LNCaP clone FGC (cell line): ENCODE measurements around the gene SELENBP1.

Source experiments
- DNase-seq: peaks from one replicate; pipeline ENCODE4 v3.0.0-alpha.2; 2011; ENCODE audit warnings: low read depth
- H3K4me3 ChIP-seq: 2 replicates; pipeline ENCODE4 v1.5.1; 2011; ENCODE audit warnings: mild to moderate bottlenecking, low read depth, low read length, control low read depth
- TF ChIP-seq, protein P1 (sequence below): IDR thresholded peaks from 2 replicates; pipeline ENCODE4 v1.5.1; 2012; ENCODE audit warnings: mild to moderate bottlenecking; ENCODE audit not compliant: control insufficient read depth, insufficient read depth; ENCODE audit errors: extremely low read depth

Gene SELENBP1

DNA sequence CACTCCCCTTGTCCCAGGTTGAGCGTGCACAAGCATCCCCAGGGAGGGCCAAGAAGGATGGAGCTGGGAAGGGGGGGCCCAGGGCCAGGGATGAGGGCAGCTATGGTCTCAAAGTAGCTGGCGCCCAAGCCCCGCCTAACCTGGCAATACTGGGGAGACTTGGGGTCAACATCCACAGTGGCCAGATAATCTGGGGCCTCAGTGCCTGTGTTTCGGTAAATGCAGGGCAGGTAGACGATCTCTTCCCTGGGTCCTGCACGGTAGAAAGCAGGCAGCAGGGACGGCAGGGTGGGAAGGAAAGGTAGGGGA is 3.2 kb downstream of the SELENBP1 start:
- TF ChIP-seq, protein P1, sequence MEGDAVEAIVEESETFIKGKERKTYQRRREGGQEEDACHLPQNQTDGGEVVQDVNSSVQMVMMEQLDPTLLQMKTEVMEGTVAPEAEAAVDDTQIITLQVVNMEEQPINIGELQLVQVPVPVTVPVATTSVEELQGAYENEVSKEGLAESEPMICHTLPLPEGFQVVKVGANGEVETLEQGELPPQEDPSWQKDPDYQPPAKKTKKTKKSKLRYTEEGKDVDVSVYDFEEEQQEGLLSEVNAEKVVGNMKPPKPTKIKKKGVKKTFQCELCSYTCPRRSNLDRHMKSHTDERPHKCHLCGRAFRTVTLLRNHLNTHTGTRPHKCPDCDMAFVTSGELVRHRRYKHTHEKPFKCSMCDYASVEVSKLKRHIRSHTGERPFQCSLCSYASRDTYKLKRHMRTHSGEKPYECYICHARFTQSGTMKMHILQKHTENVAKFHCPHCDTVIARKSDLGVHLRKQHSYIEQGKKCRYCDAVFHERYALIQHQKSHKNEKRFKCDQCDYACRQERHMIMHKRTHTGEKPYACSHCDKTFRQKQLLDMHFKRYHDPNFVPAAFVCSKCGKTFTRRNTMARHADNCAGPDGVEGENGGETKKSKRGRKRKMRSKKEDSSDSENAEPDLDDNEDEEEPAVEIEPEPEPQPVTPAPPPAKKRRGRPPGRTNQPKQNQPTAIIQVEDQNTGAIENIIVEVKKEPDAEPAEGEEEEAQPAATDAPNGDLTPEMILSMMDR = no peak
- DNase-seq = no peak

DNA sequence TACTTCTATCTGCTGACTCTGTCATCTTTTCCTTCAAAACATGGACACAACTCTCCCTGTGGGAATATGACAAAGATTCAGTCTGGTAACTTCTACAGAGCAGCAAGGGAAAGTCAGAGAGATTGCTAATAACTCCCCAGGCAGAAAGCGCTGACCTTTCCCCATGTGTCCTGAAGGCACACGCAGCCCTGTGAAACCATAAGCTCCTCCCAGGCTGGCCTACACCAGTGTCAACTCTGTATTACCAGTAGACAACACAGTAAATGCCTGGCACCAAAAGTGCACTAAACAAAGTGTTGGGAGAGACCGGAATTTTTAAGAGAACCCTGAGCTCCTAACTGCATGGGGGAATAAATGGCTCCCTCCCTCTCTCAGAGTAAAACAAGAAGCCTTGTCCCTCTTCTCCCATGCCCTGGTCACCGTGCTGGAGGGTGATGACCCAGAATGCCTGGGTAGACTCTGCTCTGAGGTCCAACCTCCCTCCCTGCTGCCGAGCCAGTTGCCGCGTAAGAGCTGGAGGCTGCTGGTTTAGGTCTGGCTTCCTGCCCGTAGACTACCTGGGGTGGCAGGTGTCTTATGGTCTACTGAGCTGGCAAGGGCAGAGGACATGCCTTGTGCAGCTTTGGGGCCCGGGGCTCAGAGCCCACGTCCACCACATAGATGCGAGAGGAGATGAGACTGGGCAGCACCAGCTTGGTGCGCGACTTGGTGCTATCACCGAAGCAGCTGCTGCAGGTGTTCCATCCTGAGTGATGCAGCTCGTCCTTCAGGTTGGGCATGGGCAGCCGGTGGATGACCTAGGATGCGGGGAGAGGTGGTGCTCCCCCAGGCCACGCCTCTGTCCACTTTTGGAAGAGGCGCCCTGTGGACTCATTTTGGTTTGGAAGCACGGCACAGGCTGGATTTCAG is 3.9 kb downstream of the SELENBP1 start:
- no peak for DNase-seq
- no peak overlapping the region for H3K4me3 ChIP-seq
- TF ChIP-seq, protein P1 = no peak

More for the DNA sequence above, 3.2 kb downstream of the SELENBP1 start:
- H3K4me3 ChIP-seq = no peak overlapping the region

DNA sequence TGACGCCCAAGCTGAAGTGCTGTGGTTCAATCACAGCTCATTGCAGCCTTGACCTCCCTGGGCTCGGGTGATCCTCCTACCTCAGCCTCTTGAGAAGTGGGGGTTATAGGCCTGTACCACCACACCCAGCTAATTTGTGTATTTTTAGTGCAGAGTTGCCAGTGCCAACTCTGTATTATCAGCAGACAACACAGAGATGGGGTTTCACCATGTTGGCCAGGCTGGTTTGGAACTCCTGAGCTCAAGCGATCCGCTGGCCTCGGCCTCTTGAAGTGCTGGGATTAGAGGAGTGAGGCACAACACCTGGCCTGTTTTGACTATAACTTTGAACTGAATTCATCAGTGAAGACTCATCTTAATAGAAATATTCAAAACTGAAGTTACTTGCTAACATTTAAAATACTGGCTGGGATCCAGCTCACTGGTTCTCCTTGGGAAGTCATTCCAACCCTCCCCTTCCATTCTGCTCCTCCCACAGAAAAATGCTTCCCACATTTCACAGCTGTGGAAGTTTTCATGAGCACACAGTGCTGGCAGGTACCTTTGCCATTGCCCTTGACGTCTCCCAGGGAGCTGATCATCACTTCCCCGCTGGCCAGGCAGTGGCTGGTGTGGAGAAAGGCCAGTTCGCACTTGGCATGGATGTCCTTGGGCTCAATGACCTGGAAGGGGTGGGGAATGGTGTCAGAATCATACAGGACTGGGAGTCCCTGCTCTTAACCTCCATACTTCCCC is 4.7 kb downstream of the SELENBP1 start:
- DNase-seq = no peak
- TF ChIP-seq, protein P1 = no peak
- no peak overlapping the region for H3K4me3 ChIP-seq

DNA sequence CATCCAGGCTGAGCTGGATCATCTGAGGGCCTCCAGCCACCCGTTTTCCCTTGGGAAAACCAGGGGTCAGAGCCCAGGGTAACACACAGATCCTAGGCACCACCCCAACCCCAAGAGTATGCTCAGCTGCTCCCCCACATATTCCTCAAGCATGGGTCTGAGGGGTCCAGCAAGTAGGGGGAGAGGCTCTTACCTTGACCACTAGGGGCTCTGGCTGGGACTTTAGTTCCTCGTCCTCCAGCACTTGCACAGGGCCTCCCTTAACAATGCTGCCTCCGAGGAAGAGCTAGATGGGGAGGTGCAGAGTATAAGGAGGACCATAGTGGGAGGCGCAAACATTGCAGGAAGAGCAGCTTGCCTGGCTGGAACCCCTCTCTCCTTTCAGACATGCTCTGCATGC is 7.5 kb downstream of the SELENBP1 start:
- DNase-seq = no peak
- TF ChIP-seq, protein P1 = no peak
- no peak overlapping the region for H3K4me3 ChIP-seq

DNA sequence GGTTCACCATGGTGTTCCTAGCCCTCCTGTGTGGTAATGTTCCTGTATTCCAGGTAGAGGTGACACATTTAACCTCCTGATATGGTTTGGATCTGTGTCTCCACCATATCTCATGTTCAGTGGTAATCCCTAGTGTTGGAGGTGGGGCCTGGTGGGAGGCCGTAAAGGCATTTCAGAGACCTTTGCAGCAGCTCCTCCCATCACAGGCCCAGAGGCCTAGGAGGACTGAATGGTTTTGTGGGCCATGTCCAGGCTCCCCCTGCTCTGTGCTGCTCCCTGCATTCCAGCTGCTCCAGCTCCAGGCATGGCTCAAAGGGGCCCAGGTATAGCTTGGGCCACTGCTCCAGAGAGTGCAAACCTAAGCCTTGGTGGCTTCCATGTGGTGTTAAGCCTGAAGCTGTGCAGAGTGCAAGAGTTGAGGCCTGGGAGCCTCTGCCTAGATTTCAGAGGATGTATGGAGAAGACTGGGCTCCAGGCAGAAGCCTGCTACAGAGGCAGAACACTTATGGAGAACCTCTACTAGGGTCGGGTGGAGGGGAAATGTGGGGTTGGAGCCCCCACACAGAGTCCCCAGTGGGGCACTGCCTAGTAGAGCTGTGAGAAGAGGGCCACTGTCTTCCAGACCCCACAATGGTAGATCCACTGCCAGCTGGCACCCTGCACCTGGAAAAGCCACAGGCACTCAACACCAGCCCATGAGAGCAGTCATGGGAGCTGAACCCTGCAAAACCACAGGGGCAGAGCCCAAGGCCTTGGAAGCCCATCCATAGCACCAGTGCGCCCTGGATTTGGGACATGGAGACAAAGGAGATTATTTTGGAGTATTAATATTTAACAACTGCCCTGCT is 10.0 kb downstream of the SELENBP1 start:
- no peak for DNase-seq
- TF ChIP-seq, protein P1 = no peak
- no peak overlapping the region for H3K4me3 ChIP-seq

DNA sequence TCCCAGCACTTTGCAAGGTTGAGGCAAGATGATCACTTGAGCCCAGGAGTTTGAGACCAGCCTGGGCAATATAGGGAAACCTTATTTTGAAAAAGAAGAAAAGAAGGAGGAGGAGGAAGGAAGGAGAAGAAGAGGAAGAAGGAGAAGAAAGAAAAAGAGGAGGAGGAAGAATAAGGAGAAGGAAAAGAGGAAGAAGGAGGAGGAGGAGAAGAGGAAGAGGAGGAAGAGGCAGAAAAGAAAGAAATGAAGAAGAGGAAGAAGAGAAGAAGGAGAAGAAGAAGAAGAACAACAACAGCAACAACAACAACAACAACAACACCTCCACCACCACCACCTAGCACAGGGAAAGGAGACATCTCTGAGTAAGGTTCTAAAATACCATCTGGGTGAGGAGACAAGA is 10.6 kb downstream of the SELENBP1 start:
- DNase-seq = no peak
- no peak overlapping the region for H3K4me3 ChIP-seq
- TF ChIP-seq, protein P1 = no peak
